ENCODE measurements around the gene BEST4.
"Not testable (repeated sequence)": the region's sequence is repeated elsewhere in the genome, so short reads cannot be mapped to it uniquely, and the experiment has no call there.

The BEST4 gene

DNA sequence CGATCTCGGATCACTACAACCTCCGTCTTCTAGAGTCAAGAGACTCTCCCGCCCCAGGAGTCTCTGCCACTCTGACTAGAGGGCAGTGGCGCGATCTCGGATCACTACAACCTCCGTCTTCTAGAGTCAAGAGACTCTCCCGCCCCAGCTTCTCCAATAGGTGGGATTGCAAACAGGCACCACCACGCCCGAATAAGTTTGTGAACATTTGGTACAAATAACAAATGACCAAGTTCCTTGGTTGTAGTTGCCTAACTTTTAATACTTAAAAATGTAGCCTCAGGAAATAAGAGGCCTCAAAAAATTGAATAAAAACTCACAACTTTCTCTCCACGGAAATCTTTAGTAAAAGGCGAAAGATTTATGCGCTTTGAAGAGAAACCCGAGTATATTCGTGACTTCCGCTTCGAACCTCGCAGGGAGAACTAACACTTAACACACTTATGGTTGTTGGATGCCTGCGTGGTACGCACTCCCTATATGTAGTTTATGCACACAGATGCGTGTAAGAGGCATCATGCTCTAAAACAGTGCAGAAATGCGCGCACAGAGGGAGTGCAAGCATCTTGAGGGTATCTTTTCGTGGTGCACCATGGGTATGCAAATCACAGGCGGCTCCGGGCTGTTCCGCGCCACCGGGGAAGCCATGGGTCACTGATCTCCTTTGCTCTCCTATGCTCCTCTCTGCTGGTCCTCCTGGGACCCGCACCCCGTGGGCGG, 31.8 kb upstream of the BEST4 start:
- peak; percentile 83 for DNase-seq (ENCODE audit: low spot score)

DNA sequence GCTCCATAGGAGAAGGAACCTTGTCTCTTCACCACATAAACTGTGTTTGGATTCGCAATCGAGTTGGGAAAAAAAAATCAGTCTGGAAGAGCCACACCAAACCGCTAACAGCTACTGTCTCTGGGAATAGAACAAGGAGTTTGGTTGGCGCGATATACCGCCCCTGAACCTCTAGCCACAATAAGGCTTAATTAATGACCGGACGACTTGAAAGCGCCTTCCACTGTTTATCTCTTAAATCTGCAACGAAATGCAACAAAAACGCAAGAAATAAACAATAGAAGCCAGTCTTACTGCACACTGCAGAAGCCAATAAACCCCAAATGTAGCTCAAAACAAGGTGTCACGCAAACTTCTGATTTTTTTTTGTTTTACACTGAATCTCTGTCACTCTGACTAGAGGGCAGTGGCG, 31.2 kb upstream of the BEST4 start:
- DNase-seq (ENCODE audit: low spot score), result no peak

DNA sequence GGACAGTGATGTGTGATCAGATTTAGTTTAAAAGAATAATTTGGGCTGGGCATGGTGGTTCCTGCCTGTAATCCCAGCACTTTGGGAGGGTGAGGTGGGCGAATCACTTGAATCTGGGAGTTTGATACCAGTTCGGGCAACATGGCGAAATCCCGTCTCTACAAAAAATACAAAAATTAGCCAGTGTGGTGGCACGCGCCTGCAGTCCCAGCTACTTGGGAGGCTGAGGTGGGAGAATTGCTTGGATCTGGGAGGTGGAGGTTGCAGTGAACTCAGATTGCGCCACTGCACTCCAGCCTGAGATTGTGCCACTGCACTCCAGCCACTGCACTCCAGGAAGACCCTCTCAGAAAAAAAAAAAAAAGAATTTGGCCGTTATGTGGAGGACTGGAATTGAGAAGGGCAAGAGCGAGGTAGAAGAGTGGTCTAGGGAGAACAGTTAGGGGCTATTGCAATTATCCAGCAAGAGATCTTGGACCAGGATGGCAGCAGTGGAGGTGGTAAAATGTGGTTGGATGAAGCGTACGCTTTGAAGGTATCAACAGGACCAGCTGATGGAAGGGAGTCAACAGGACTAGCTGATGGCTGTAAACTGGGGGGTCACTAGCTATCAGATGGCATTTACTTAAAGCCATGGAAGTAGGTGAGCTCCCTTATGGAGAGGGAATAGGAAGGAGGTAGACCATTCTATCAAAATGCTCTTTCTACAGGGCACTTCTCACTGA, 30.0 kb upstream of the BEST4 start:
- no peak for DNase-seq (ENCODE audit: low spot score)

DNA sequence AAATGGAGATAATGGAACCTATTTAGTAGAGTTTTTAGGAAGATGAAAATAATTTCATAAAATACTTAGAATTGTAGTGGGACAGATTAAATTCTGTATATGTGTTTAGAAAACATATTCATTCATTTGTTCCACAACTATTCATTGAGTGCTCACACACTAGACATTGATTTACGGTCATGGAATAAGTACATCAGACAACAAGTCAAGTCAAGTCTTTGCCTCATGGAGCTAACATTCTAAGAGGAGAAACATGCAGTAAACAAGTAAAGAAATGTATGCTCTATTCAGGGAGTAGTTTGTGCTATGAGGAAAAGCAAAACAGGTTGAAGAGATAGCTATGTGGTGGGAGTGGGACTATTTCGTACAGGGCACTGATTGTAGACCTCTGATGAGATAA, 29.3 kb upstream of the BEST4 start:
- DNase-seq (ENCODE audit: low spot score), result no peak

DNA sequence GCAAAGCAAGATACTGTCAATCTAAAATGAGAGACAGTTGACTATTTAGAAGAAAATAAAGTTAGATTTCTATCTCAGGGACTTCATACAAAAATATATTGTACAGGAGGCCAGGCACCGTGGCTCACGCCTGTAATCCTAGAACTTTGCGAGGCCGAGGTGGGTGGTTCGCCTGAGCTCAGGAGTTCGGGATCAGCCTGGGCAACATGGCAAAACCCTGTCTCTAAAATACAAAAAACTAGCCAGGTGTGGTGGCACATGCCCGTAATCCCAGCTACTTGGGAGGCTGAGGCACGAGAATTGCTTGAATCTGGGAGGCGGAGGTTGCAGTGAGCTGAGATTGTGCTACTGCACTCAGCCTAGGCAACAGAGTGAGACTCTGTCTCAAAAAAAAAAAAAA, 28.0 kb upstream of the BEST4 start:
- not testable (repeated sequence) for DNase-seq (ENCODE audit: low spot score)

DNA sequence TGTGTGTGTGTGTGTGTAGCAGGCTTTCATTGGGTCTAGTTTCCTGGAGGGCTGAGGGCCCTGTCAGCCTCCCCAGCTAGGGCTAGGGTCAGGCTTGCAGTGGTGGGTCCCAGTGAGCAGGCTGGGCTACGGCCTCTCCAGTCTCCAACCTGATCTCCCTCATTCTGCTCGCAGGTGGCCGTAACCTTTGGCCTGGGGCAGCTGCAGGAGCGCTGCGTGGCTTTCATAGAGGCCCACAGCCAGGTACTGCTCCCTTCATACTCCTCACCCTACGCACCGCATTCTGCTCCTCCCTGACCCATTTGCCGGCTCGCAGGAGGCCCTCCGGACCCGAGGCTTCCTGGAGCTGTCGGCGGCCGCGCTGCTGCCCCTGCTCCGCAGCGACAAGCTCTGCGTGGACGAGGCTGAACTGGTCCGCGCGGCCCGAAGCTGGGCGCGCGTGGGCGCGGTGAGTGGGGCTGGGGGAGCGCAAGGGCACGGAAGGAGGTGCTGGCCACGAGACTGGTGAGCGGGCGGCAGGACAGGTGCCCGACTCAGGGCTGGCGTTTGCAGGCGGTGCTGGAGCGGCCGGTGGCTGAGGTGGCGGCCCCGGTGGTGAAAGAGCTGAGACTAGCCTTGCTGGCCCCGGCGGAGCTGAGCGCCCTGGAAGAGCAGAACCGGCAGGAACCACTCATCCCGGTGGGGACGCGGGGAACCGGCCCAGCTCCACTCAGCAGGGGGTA, 25.0 kb upstream of the BEST4 start:
- no peak for DNase-seq (ENCODE audit: low spot score)

DNA sequence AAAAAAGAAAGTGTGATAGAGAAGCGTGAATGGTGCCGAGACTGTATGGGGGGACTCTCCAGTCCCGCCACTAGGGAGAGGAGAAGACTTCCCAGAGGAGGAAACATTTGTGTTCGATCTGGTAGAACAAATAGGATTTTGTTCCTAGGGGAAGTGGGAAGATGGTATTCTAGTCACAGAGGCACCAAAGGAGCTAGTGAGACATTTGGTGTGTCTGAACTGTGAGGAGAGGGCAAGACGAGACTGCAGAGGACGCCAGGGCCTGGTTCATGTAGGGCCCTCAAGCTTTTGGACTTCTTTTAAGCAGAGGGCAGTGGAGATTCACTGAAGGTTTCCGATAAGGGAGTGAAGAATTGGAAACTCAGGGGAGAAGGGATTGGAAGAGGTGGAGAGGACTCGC, 23.3 kb upstream of the BEST4 start:
- DNase-seq (ENCODE audit: low spot score), result no peak

DNA sequence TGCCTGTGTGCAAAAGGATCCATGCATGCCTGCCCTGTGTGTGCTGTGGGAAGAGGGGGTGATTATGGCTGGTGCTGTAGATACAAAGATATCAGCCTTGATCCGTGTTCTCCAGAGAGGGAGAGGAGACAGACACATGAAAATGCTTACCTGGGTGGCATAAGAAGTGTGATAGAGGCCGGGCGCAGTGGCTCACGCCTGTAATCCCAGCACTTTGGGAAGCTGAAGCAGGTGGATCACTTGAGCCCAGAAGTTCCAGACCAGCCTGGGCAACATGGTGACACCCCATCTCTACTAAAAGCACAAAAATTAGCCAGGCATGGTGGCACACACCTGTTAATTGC, 22.8 kb upstream of the BEST4 start:
- not testable (repeated sequence) for DNase-seq (ENCODE audit: low spot score)

DNA sequence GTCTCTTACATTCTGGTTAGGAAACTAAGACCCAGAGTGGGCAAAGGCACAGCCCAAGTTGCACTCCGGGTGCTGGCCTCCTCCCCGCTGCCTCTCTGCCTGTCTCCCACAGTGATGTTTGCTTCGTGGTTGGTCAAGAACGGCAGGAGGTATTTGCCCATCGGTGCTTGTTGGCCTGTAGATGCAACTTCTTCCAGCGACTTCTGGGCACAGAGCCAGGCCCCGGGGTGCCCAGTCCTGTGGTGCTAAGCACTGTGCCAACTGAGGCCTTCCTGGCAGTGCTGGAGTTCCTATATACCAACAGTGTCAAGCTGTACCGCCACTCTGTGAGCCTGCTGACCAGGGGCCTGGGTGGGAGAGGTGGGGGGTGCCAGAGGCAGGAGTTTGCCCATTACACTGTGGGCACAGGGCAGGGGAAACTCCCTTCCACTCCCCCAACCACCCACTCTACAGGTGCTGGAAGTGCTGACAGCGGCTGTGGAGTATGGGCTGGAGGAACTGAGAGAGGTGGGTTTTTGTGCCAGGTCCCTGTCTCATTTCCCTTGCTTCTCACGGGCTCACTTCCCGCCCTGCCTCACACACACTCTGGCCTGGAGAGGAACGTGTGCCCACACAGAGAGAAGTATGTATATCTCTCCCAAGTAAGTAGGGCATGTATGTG, 22.3 kb upstream of the BEST4 start:
- peak; percentile 50 for DNase-seq (ENCODE audit: low spot score)

DNA sequence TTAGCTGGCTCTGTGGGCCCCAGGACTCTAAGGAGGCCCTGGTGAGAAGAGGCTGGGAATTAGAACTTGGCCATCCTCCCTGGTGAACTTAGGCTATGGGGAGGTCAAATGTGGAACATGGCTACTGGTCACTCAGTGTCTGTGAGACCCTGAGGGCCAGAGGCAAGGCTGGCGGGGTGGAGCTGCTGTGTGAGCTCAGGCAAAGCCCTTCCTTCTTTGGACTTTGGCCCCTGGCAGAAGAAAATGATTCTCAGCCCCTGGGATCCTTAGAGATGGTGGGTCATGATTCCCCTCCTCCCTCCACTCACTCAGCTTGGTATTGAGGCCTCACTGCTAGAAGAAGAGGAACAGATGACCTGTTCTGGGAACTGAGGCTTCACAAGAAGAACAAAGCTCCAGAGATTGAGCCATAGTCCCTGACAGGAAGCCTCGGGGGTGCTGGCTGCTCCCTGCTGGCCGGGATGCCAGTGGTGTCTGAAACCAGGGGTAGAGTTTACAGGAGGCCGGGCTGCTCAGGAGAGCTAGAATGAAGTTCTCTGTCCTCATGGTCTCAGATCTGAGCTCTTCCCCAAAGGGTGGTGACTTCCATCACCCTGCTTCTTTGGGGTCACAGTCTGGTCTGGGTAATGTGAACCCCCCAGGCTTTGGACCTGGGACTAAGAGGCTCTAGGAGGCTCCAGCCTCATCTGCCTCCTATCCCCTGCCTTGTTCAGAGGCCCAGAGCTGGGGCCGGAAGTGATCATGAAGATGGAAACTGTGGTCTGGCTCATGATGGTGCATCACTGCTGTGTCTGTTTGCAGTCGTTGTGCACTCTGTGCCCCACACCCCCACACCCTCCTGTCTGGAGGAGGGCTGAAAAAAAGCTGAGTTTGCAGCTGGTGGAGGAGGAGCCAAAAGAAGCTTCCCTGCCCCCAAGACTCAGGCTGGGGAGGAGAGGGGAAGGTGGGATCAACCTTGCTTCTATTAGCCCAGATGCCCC, 21.3 kb upstream of the BEST4 start:
- no peak for DNase-seq (ENCODE audit: low spot score)

DNA sequence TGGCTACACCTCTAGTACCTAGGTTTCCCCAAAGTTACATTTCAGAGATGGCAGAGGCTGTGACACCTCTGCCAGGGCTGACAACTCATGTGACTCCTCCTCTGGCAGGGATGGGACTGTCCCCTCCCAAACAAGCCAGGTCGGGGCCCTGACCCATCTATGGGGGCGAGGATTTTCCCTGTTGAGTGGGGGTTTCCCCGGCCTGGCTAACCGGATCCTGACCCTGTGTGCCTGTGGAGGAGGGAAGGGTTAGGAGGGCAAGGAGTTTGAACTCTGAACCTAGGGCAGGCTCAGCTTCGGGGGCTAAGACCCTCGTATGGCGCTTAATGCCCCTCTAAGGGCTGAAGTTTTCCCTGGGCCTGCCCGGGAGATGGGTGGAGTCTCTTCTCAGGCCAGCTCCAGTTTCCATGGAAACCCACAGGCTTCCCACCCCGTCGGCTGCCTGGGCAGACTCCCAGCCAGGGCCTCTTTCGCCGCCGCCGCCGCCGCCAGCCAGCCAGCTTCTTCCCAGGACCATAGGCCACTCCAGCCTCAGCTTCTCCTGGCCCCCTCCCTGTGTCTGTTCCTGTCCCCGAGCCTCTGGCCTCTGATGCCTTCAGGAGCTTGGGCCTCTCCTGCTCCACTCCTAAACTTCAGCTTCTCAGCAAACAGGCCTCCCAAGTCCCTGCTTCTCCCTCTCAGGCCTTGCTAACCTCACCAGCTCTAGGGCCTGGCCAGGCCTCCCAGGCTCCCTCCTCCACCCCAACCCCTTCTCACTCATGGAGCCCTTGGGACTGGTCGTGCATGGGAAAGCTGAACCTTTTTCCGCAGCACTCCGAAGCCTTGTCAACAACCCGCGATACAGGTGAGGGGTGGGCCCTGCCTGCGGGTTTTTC, 20.3 kb upstream of the BEST4 start, which contains the start of gene BTBD19:
BTBD19 (plus strand) TSS at position 461 of the 875 bp plus-strand sequence; CDS start at position 759, 298 bp downstream.
- no peak for DNase-seq (ENCODE audit: low spot score)

DNA sequence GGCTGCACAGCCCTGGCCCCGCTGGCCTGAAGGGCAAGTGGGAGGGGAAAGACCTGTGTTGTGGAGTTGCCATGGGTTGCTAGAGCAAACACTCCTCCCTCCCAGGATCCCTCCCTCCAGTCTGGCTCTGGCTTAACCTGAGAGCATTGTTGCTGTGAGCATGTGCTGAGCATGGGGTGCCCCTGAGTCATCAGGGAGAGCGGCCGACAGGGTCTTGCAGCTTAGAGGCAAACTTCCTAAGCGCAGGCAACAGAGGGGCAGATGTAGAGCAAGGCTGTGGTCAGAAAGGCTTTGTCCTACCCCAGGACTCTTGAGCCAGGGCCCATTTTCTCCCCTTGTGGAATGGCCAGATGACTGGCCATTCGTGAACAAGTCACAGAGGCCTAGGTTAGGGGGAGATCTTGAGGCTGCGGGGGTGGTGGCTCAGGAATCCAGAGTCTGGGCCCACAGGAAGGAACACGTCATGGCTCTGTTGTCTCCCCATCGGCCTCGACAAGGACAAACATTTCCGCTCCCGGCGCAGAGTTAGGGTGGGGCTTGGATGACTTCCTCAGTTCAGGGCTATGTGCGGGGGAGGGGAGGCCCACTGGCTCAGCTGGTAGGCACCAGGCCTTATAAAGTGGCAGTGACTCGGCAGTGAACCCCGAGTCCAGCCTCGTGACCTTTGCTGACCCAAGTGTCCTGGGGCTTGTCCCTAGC, 19.5 kb upstream of the BEST4 start:
- peak; percentile 92 for DNase-seq (ENCODE audit: low spot score)

DNA sequence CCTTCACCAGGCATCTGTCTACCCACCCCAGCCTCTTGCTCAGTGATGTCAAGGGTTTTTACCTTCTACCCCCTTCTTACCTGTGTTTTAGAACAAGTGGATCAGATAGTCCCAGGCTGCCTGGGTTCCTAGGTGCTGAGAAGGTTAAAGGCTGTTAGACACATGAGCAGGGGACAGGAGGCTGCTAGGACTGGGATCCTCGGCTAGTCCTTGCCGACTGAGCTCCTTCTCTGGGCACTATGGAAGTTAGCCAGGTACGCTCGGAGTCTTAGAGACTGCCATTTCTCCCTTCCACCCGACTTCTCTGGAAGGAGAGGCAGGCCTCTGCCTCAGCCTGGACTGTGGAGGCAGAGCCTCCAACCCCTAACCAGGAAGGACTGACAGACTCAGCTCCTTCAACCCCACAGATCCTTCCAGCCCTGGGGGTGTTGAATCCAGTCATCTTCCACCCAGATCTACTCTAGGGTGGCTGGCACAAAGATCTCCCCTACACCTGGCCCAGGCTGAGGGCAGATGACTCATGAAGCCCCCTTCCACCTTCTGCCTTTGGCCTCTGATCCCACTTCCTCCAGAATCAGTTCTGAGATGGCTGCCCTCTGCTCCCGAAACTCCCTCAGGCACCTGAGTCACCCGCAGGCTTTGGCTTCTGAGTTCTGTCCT, 18.9 kb upstream of the BEST4 start, which contains the start of gene DYNLT4:
DYNLT4 (minus strand) TSS at position 648 of the 660 bp plus-strand sequence. CDS start 683 bp downstream, outside the sequence.
- no peak for DNase-seq (ENCODE audit: low spot score)

DNA sequence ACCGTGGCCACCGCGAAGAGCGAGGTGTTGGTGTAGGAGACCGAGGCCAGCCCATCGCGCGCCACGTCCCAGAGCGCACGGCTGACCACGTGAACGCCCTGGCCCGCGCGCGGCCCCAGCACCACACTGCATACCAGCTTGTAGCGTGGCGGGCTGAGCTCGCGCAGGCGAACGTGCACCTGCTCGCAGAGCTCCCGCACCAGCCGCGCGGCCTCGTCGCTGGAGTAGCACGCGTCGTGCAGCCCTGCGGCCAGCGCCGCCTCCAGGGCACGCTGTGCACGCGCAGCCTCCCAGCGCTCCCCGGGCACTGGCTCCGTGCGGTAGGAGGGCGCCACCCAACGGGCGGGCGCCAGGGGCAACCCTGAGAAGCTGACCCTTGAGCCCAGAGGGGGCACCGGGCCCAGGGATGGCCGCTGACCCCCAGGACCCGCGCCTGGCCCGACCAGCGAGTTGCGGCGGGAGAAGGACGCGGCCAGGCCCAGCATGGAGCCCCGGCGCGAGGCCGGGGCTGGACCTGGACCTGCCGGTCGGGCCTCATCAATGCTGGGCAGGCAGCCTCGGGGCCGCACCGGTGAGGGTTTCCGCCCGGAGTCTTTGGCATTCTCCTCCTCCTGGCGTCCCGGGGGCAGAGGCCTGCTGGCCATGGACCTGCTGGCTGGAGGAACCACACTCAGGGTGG, 18.2 kb upstream of the BEST4 start:
- DNase-seq (ENCODE audit: low spot score), result no peak

DNA sequence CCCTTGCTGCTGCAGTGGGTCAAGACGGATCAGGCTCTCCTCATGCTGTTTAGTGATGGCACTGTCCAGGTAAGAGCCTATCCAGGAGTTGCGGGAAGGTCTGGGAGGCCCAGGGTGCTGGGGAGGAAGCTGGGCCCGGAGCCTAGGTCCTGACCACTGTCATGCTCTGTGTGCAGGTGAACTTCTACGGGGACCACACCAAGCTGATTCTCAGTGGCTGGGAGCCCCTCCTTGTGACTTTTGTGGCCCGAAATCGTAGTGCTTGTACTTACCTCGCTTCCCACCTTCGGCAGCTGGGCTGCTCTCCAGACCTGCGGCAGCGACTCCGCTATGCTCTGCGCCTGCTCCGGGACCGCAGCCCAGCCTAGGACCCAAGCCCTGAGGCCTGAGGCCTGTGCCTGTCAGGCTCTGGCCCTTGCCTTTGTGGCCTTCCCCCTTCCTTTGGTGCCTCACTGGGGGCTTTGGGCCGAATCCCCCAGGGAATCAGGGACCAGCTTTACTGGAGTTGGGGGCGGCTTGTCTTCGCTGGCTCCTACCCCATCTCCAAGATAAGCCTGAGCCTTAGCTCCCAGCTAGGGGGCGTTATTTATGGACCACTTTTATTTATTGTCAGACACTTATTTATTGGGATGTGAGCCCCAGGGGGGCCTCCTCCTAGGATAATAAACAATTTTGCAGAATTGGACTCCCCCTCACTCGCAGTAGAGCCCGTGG, 17.5 kb upstream of the BEST4 start:
- no peak for DNase-seq (ENCODE audit: low spot score)

DNA sequence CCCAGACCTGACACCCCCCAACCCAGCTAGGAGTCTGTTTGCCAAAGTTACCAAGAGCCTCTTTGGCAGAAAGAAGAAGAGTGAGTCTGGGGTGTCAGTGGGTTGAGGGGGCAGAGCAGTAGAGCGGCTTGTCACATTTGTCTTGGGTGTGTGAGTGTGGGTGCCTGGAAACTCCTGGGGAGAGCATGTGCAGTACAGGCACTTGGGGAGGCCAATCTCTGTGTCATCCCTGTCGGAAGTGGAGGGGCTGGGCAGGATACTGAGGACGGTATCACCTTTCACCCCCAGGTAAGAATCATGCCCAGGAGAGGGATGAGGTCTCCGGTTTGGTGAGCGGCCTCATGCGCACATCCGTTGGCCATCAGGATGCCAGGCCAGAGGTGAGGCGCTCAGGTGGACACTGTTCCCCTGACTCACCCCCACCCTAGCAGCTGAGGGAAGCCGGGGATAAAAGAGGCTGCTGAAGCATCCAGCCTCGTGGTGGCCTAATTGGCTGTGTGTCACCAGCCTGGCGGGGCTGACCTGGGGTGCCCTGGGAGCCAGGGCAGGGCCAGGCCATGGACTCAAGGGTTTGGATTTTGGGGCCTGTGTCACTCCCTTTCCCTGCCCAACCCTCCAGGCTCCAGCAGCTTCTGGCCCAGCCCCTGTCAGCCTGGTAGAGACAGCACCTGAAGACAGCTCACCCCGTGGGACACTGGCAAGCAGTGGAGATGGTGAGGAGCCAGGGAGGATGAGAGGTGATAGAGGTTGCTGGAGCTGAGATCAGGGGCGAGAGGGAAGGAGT, 15.5 kb upstream of the BEST4 start:
- no peak for DNase-seq (ENCODE audit: low spot score)

DNA sequence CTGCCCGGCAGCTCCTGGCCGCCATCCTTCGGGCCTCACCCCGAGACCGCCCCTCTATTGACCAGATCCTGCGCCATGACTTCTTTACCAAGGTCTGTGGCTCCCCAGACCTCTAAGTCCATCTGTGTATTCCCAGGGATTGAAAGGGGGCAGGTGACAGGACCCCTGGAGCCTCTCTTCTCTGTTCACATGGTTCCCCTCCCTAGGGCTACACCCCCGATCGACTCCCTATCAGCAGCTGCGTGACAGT, 15.0 kb upstream of the BEST4 start:
- DNase-seq (ENCODE audit: low spot score), result no peak
